Activated T-cell treated with anti-CD3 and anti-CD28 coated beads, Interleukin-2, amount 50 U/mL, for 1 hour (primary cell): ENCODE results near the gene DCLK1.
"Not testable (repeated sequence)": the region's sequence is repeated elsewhere in the genome, so short reads cannot be mapped to it uniquely, and the experiment has no call there.

Experiments used
- DNase-seq: peaks from one replicate; pipeline ENCODE4 v3.0.0-alpha.2; 2020

DCLK1 gene

GRCh38 chr13:35983206-35983605 lies 148.0 kb downstream of the DCLK1 start:
- DNase-seq = no peak

GRCh38 chr13:35979361-35979951 lies 151.7 kb downstream of the DCLK1 start:
- no peak for DNase-seq

- no peak for DNase-seq
Measured at GRCh38 chr13:35978607-35979316, 152.4 kb downstream of the DCLK1 start.

- no peak for DNase-seq
Measured at GRCh38 chr13:35977060-35977459, 154.1 kb downstream of the DCLK1 start.

- no peak for DNase-seq
Measured at GRCh38 chr13:35976126-35976525, 155.1 kb downstream of the DCLK1 start.

GRCh38 chr13:35966951-35967350 lies 164.2 kb downstream of the DCLK1 start:
- not testable (repeated sequence) for DNase-seq

- DNase-seq = no peak
Measured at GRCh38 chr13:35966024-35966423, 165.2 kb downstream of the DCLK1 start.

- DNase-seq = no peak
Measured at GRCh38 chr13:35965226-35965927, 165.8 kb downstream of the DCLK1 start.

GRCh38 chr13:35964863-35965180 lies 166.4 kb downstream of the DCLK1 start:
- no peak for DNase-seq

- no peak for DNase-seq
Measured at GRCh38 chr13:35964011-35964862, 166.9 kb downstream of the DCLK1 start.

- DNase-seq = no peak
Measured at GRCh38 chr13:35961461-35962220, 169.5 kb downstream of the DCLK1 start.

GRCh38 chr13:35961002-35961401 lies 170.2 kb downstream of the DCLK1 start:
- no peak for DNase-seq

GRCh38 chr13:35957996-35958395 lies 173.2 kb downstream of the DCLK1 start:
- no peak for DNase-seq

GRCh38 chr13:35957241-35957731 lies 173.9 kb downstream of the DCLK1 start:
- no peak for DNase-seq

GRCh38 chr13:35956074-35956473 lies 175.1 kb downstream of the DCLK1 start:
- no peak for DNase-seq

GRCh38 chr13:35954207-35954560 lies 177.0 kb downstream of the DCLK1 start:
- DNase-seq = no peak

- no peak for DNase-seq
Measured at GRCh38 chr13:35953537-35954206, 177.5 kb downstream of the DCLK1 start.

GRCh38 chr13:35947315-35947714 lies 183.9 kb downstream of the DCLK1 start:
- DNase-seq = no peak

GRCh38 chr13:35945368-35945767 lies 185.8 kb downstream of the DCLK1 start:
- DNase-seq = no peak

- no peak for DNase-seq
Measured at GRCh38 chr13:35941374-35941773, 189.8 kb downstream of the DCLK1 start.

- no peak for DNase-seq
Measured at GRCh38 chr13:35940734-35941133, 190.4 kb downstream of the DCLK1 start.
